HEK293T (cell line): ENCODE data around the gene RAP1GAP.

Source experiments
- FOXM1 ChIP-seq: fragments of 450-650 bp; IDR thresholded peaks from 2 replicates; pipeline ENCODE4 v1.6.1; 2017; ENCODE audit warnings: mild to moderate bottlenecking, borderline replicate concordance
- SP1 ChIP-seq: fragments of 450-650 bp; IDR thresholded peaks from 2 replicates; pipeline ENCODE4 v1.6.1; 2017

DNA sequence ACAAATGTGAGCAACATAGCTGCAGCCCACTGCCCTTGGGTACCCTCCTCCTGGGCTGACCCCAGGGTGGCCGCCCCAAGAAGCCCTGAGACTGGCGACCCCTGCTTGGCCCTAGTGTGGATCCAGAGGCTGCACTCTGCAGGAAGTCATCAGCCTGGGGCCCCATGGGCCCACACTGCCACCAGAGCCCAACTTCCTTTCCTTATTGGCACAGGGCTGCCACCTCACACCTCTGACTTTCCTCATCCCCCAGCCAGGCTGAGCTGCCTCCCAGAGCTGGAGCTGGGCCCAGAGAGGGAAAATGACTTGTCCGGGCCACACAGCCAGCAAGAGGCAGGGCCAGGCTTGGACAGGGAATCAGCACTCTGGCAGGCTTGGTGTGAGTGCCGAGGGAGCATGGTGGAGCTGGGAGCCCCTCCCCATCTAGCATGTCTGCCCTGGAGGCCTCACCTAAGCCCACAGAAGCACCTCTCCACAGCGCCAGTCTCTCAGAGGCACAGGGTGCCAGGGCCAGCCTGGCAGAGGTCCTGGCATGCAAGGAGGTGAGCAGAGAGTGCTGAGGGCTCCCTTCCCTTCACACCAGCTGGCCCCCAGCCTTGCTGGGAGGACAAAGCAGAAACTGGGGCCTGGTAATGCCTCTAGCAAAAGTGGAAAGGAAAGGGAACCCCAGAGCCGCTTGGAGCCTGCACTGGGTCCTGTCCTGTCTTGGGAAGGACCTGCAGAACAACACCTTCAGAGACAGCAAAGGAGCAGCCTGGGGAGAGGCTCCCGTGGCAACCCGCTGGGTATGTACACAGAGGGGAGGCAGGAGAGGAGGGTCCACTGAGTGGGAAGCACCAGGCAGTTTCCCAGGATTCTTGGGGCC, 3.2 kb downstream of the RAP1GAP start:
- TF ChIP-seq FOXM1 (no peak), SP1 (no peak)
